ENCODE results near the gene C6orf163.

DNA sequence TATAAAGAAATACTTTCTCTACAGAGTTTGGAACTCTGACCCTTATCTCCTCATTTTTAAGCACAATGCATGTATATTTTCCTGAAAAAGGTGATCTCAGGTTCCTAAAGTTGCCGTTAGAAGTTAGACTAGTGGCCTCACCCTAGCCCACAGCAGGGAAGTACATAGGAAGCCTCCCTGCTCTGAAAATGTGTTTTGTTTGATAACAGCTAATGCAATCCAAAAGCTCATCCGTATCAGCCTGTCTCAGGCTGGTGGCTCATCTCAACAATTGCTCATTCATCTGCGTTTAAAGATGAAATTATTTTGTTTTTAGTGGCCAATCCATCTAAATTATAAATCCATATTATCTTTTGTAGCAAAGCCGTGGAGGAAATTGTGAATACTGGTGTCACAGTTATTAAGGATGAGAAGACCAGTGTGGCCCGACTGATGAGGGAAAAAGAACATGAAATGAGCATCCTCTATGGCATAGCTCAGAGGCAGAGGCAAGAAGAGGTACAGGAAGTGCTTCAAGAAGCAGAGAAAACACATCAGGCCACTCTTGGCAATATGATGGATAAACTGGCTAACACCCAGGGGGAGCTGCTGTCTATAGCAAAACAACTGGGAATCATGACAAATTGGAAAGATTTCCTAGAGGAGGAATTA, 20.1 kb downstream of the C6orf163 start:
- TF ChIP-seq, protein P1, sequence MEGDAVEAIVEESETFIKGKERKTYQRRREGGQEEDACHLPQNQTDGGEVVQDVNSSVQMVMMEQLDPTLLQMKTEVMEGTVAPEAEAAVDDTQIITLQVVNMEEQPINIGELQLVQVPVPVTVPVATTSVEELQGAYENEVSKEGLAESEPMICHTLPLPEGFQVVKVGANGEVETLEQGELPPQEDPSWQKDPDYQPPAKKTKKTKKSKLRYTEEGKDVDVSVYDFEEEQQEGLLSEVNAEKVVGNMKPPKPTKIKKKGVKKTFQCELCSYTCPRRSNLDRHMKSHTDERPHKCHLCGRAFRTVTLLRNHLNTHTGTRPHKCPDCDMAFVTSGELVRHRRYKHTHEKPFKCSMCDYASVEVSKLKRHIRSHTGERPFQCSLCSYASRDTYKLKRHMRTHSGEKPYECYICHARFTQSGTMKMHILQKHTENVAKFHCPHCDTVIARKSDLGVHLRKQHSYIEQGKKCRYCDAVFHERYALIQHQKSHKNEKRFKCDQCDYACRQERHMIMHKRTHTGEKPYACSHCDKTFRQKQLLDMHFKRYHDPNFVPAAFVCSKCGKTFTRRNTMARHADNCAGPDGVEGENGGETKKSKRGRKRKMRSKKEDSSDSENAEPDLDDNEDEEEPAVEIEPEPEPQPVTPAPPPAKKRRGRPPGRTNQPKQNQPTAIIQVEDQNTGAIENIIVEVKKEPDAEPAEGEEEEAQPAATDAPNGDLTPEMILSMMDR (conservative IDR thresholded peaks at IDR 0.05; ENCODE audit: low read length) = no peak
- TF ChIP-seq EZH2phosphoT487 (IDR thresholded peaks at IDR 0.05; ENCODE audit: borderline replicate concordance, low read depth, low read length) = no peak

Measured in OCI-LY7 (cell line).